HG03558 (cell line): ENCODE results near the gene FAM168A.

Experiments
- ATAC-seq: cut with Tn5 transposase; IDR thresholded peaks from one replicate; pipeline ENCODE4 v1.9.1; 2021; ENCODE audit warnings: moderate number of reproducible peaks; ENCODE audit not compliant: unreplicated experiment; ENCODE audit errors: extremely low read depth

Gene FAM168A

GRCh38 chr11:73564903-73565302 is 33.0 kb downstream of the FAM168A start:
- ATAC-seq: no peak

- no peak for ATAC-seq
Observed at GRCh38 chr11:73563539-73564200, 34.2 kb downstream of the FAM168A start.

GRCh38 chr11:73559743-73560142 is 38.2 kb downstream of the FAM168A start:
- ATAC-seq: no peak

GRCh38 chr11:73556966-73557365 is 40.9 kb downstream of the FAM168A start:
- no peak for ATAC-seq

- no peak for ATAC-seq
Observed at GRCh38 chr11:73555615-73556014, 42.3 kb downstream of the FAM168A start.

GRCh38 chr11:73554671-73555320 is 43.1 kb downstream of the FAM168A start:
- ATAC-seq: no peak

GRCh38 chr11:73553266-73553665 is 44.6 kb downstream of the FAM168A start:
- no peak for ATAC-seq

GRCh38 chr11:73551677-73552076 is 46.2 kb downstream of the FAM168A start:
- ATAC-seq: no peak

- no peak for ATAC-seq
Observed at GRCh38 chr11:73549376-73549775, 48.5 kb downstream of the FAM168A start.

- ATAC-seq: no peak
Observed at GRCh38 chr11:73547706-73548595, 50.0 kb downstream of the FAM168A start.

GRCh38 chr11:73542175-73542574 is 55.7 kb downstream of the FAM168A start:
- ATAC-seq: no peak

GRCh38 chr11:73539506-73540084 is 58.3 kb downstream of the FAM168A start:
- no peak for ATAC-seq

GRCh38 chr11:73538381-73538872 is 59.5 kb downstream of the FAM168A start:
- no peak for ATAC-seq

- no peak for ATAC-seq
Observed at GRCh38 chr11:73537969-73538368, 59.9 kb downstream of the FAM168A start.

GRCh38 chr11:73536961-73537360 is 61.0 kb downstream of the FAM168A start:
- no peak for ATAC-seq

GRCh38 chr11:73532310-73532709 is 65.6 kb downstream of the FAM168A start:
- ATAC-seq: no peak

- no peak for ATAC-seq
Observed at GRCh38 chr11:73531386-73531785, 66.5 kb downstream of the FAM168A start.

- ATAC-seq: no peak
Observed at GRCh38 chr11:73530109-73530508, 67.8 kb downstream of the FAM168A start.

GRCh38 chr11:73529204-73529530 is 68.7 kb downstream of the FAM168A start:
- no peak for ATAC-seq

GRCh38 chr11:73528483-73529203 is 69.3 kb downstream of the FAM168A start:
- ATAC-seq: no peak
